HG02623 (cell line): Measurements from ENCODE around the gene TMEM229B.

Experiments used
- ATAC-seq: cut with Tn5 transposase; IDR thresholded peaks from one replicate; pipeline ENCODE4 v1.9.1; 2021; ENCODE audit warnings: moderate library complexity; ENCODE audit not compliant: unreplicated experiment

TMEM229B gene

DNA sequence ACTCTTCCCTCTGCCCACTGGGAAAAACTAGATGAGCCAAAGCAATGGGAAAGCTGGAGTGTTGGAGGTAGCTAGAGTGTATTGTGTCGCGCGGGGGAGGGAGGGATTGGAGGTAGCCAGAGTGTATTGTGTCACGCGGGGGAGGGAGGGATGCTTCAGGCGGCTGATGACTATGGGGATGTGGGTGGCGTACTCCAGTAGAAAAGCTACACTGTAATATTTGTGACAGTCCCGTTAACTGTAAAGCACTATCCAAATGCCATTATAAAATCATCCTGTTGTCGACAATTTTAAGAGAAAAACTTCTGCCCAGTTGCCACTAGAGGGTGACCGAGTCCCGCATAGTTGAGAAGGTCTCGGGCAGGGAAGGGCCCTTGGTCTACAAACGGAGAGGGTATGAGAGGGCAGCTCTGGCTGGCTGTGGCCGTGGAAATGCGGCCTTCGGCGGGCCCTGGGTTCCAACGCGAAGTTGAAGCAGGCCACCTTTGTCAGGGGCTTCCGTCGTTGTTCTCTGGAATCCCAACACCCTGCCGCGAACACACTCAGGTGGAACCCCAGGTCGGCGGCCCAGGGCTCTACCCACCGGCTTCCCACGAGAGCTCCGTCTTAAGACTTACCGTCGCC is 61.4 kb downstream of the TMEM229B start:
- no peak for ATAC-seq

DNA sequence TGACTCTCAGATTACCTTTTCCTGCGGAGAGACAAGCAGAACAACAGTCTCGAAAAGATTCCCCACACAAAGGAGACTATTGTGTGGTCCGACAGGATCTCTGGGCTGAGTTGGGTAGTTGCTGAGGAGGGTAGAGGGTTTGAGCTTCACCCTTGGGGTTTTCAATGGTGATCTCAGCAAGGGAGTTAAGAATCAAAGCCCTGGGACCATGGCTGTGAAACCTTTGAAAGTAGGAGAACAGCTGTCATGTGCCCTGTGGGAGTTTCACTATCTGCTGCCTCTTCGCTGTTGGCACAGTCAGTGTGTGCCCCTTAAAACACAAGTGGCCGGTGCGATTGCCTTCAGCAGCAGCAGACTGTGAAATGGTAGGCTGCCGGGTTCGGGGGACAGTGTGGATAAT is 62.4 kb downstream of the TMEM229B start:
- ATAC-seq = no peak

DNA sequence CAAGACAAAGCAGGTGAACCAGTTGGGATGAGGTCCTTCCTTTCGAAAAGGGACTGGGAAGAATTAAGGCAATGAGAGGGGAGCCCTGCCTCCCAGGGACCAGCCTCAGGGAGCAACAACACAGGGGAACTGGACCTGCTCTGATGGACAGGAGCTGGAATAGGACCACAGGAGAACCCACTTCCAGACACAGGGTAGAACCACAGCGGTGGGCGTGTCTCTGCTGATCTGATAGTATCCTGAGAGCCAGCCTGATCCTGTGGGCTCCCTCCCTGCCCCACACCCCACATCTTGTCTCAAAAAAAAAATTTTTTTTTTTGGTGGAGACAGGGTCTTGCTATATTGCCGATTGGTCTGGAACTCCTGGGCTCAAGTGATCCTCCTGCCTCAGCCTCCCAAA is 62.9 kb downstream of the TMEM229B start:
- ATAC-seq = no peak

DNA sequence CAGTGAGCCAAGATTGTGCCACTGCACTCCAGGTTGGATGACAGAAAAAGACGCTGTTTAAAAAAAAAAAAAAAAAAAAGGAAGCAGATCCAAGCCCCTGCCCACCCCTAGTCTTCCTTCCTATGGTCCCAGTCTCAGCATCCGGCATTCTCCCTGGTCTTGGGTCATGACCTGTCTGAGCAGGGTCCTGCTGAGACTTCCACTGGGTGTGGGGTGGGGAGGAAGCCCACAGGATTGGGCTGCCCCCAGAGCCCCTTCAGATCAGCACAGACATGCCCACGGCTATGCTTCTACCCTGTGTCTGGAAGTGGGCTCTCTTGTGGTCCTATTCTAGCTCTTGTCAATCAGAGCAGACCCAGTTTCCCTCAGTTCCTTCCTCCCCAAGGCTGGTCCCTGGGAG is 64.0 kb downstream of the TMEM229B start:
- no peak for ATAC-seq

DNA sequence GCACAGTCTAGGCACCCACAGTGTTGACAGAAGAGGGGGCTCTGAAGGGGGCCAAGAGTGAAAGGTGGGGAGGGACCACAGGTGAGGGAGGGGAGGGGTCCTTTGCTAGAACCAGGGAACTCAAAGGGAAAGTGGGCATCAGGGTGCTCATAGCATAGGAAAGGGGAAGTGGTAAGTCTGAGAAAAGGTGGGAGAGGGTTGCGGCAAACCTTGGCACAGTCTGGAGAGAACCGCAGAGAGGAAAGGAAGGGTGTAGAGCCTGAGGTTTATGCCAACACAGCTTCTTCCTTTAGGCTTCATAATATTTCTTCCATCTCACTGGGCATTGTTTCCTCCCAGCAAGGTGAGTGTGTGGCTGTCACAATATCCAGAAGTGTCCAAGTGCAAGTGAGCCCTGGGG is 65.1 kb downstream of the TMEM229B start:
- no peak for ATAC-seq

DNA sequence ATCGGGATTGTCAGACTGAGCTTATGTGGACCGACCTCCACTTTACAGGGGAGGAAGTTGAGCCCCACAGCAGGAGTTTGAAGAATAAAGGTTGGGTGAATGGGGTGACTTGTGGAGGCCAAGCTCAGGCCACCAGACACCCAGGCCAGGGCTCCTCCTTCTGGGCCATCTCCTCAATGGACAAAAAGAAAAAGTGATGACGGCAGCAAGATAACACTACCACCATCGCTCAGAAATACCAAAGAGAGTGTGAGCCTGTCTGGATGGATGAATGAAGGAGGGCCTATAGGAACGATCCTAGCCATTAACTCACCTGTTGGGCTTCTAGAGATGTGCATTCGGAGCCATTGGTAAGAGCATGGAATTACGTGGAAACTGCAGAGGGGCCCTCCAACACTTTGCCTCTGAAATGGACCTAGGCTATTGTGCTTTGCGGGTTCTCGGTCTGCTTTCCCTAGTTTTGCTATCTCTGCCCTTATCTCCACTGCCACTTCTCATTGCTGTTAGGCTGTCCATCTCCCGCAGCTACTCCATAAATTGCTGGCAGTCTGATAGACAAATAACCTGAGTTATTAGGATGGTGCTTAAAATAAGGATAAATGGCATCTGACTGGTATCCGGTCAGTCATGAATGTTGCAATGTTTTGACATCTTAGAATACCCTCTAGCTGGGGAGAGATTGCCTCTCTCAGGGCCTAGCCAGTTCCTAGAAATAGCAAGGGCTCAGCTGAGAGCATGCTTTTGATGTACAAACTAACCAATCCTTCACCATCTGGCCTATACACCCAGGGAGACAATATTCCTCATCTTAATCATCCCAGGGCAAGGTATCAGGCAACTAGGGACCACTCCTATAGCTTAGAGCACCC is 66.9 kb downstream of the TMEM229B start:
- ATAC-seq = no peak
